ENCODE measurements around the gene UGT1A9.
A peak's percentile ranks its signal among the peaks of the same experiment; 100 is the strongest.
"Not testable (repeated sequence)": the region's sequence is repeated elsewhere in the genome, so short reads cannot be mapped to it uniquely, and the experiment has no call there.

Gene UGT1A9

DNA sequence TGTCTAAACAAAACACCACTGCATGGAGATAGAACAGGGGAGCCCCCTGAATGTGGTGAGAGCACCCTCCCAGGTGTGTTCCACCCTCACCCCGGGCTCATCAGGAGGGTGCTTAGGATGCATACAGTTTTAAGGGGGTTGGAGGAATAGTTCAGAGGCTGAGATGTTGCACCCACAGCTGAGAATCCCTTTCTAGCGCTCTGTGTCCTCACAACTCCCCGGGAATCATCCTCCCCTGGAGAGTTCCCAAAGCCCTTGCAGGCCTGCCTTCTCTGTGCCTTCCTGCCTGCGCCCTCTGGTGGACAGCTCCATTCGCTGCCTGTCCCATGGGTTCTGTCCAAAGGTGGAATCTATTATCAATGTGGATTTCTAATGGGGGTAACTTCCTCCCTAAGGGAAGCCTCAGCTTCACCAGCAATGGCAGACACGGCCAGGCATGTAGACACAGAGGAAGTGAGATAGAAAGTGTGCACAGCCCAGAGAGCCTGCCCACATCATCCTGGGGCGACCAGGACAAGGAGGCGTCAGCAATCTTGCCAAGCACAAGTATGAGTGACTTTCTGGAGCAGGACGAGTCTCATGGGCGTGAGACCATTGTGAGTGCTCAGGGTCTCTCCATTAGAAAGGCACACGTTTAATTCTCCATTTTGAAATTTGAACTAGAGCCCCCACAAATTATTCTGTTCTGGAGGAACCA, 39.8 kb downstream of the UGT1A9 start:
- peak; percentile 93 for TF ChIP-seq CTCF (IDR thresholded peaks at IDR 0.05; ENCODE audit: low read depth, low read length, missing control alignments)
- no peak for DNase-seq (ENCODE audit: low read depth)
- H3K4me3 ChIP-seq (ENCODE audit: low read depth, low read length), result no peak overlapping the region

DNA sequence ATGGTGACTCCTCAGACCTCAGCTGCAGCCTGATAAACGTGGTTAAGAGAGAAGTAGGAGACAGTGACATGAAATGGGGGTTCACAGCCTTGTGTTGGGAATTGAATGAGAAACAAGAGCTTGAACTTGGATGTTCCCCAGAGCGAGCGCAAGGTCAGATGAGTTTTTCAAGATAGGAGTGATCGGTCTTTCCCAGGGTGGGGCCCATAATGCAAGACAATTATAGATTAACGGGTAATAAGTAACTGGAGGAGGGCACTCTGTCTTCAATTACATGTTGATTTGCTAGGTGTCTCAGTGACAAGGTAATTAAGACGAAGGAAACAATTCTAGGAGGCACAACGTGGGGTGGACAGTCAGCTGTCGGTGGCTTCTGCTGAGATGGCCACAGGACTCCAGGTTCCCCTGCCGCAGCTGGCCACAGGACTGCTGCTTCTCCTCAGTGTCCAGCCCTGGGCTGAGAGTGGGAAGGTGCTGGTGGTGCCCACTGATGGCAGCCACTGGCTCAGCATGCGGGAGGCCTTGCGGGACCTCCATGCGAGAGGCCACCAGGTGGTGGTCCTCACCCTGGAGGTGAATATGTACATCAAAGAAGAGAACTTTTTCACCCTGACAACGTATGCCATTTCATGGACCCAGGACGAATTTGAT, 41.0 kb downstream of the UGT1A9 start, which contains the start of gene UGT1A5:
TSS of gene UGT1A5 (plus strand) at position 297 of the 651 bp plus-strand sequence. CDS start at position 382, 85 bp downstream.
- no peak for TF ChIP-seq CTCF (IDR thresholded peaks at IDR 0.05; ENCODE audit: low read depth, low read length, missing control alignments)
- DNase-seq (ENCODE audit: low read depth), result no peak
- H3K4me3 ChIP-seq (ENCODE audit: low read depth, low read length), result no peak within 1 kb of the TSS

DNA sequence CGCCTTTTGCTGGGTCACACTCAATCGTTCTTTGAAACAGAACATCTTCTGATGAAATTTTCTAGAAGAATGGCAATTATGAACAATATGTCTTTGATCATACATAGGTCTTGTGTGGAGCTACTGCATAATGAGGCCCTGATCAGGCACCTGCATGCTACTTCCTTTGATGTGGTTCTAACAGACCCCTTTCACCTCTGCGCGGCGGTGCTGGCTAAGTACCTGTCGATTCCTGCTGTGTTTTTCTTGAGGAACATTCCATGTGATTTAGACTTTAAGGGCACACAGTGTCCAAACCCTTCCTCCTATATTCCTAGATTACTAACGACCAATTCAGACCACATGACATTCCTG, 41.5 kb downstream of the UGT1A9 start:
- no peak overlapping the region for H3K4me3 ChIP-seq (ENCODE audit: low read depth, low read length)
- DNase-seq (ENCODE audit: low read depth), result no peak
- no peak for TF ChIP-seq CTCF (IDR thresholded peaks at IDR 0.05; ENCODE audit: low read depth, low read length, missing control alignments)

DNA sequence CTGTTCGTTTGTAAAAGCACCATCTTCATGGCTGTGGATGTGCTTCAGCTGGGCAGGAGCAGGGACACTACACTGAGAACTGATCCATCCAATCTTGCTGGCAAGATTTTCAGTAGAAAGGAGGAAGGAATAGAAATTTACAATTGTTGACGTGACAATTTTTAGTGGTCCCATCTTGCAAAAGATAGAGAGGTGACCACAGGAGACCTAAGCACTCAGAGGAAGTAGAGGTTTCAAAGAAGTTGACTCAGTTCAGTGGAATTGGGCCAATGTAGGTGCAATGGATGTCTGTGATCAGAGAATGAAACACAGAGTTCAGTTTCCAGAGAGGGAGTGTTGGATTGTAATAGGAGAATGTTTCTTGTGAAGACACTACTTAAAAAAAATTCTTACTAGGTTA, 42.4 kb downstream of the UGT1A9 start:
- H3K4me3 ChIP-seq (ENCODE audit: low read depth, low read length), result no peak overlapping the region
- no peak for TF ChIP-seq CTCF (IDR thresholded peaks at IDR 0.05; ENCODE audit: low read depth, low read length, missing control alignments)
- no peak for DNase-seq (ENCODE audit: low read depth)

DNA sequence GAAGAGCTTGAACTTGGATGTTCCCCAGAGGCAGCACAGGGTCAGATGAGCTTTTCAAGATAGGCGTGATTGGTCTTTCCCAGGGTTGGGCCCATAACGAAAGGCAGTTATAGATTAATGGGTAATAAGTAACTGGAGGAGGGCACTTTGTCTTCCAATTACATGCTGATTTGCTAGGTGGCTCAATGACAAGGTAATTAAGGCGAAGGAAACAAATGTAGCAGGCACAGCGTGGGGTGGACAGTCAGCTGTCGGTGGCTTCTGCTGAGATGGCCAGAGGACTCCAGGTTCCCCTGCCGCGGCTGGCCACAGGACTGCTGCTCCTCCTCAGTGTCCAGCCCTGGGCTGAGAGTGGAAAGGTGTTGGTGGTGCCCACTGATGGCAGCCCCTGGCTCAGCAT, 46.9 kb downstream of the UGT1A9 start, which contains the start of gene UGT1A4:
TSS of gene UGT1A4 (plus strand) at position 185 of the 400 bp plus-strand sequence. CDS start at position 270, 85 bp downstream.
- TF ChIP-seq CTCF (IDR thresholded peaks at IDR 0.05; ENCODE audit: low read depth, low read length, missing control alignments), result no peak
- DNase-seq (ENCODE audit: low read depth), result no peak
- no peak within 1 kb of the TSS for H3K4me3 ChIP-seq (ENCODE audit: low read depth, low read length)

DNA sequence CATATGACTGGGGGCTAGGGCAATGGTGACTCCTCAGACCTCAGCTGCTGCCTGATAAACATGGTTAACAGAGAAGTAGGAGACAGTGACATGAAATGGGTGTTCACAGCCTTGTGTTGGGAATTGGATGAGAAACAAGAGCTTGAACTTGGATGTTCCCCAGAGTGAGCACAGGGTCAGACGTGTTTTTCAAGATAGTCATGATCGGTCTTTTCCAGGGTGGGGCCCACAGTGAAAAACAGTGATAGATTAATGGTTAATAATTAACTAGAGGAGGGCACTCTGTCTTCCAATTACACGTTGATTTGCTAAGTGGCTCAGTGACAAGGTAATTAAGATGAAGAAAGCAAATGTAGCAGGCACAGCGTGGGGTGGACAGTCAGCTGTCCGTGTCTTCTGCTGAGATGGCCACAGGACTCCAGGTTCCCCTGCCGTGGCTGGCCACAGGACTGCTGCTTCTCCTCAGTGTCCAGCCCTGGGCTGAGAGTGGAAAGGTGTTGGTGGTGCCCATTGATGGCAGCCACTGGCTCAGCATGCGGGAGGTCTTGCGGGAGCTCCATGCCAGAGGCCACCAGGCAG, 57.1 kb downstream of the UGT1A9 start, which contains the start of gene UGT1A3:
TSS of gene UGT1A3 (plus strand) at position 320 of the 579 bp plus-strand sequence. CDS start at position 405, 85 bp downstream.
- DNase-seq (ENCODE audit: low read depth), result no peak
- no peak within 1 kb of the TSS for H3K4me3 ChIP-seq (ENCODE audit: low read depth, low read length)
- no peak for TF ChIP-seq CTCF (IDR thresholded peaks at IDR 0.05; ENCODE audit: low read depth, low read length, missing control alignments)

GRCh38 chr2:233736868-233737653, 65.4 kb downstream of the UGT1A9 start:
- not testable (repeated sequence) for DNase-seq (ENCODE audit: low read depth); H3K4me3 ChIP-seq (ENCODE audit: low read depth, low read length)
